ENCODE results near the gene NOA1.
A peak's percentile ranks its signal among the peaks of the same experiment; 100 is the strongest.
"Not testable (repeated sequence)": the region's sequence is repeated elsewhere in the genome, so short reads cannot be mapped to it uniquely, and the experiment has no call there.

Gene NOA1

DNA sequence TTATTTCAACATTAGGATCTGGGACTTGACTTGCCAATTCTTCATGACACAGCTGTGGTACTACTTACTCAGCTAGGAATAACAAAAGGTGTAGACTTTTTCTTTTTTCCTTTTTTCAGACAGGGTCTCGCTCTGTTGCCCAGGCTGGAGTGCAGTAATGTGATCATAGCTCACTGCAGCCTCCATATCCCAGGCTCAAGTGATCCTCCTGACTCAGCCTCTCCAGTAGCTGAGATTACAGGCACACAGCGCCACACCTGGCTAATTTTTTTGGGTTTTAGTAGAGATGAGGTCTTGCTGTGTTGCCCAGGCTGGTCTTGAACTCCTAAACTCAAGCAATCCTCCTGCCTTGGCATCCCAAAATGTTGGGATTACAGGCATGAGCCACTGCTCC, 16.3 kb downstream of the NOA1 start:
- Histone ChIP-seq H3K9ac (ENCODE audit: low read depth in 1 of 2, low read length in 2 of 2) (no peak overlapping the region), H3K9me3 (ENCODE audit: control insufficient read depth in 1 of 2, low read length in 2 of 2) (no peaks in the 10 kb centered on the region), H3K4me3 (ENCODE audit: low read depth in 1 of 2, low read length in 2 of 2) (no peak overlapping the region), H3K27me3 (ENCODE audit: control insufficient read depth in 1 of 2, insufficient read depth in 2 of 2, low read length in 2 of 2) (no peaks in the 10 kb centered on the region), H3K36me3 (ENCODE audit: control insufficient read depth in 1 of 2, insufficient read depth in 2 of 2, low read length in 2 of 2) (peaks cover 14 to 39% of the 10 kb centered on the region in 2 donors), H3K27ac (ENCODE audit: low read depth, low read length) (no peak overlapping the region), H3K4me1 (ENCODE audit: control insufficient read depth in 1 of 2, insufficient read depth in 2 of 2, low read length in 2 of 2) (no peaks in the 10 kb centered on the region)

- no peak overlapping the region for H3K4me3 ChIP-seq (ENCODE audit: low read depth in 1 of 2, low read length in 2 of 2)
- no peak overlapping the region for H3K27ac ChIP-seq (ENCODE audit: low read depth, low read length)
- H3K36me3 ChIP-seq (ENCODE audit: control insufficient read depth in 1 of 2, insufficient read depth in 2 of 2, low read length in 2 of 2) = peaks cover 5 to 20% of the 10 kb centered on the region in 2 donors
- no peaks in the 10 kb centered on the region for H3K9me3 ChIP-seq (ENCODE audit: control insufficient read depth in 1 of 2, low read length in 2 of 2)
- no peaks in the 10 kb centered on the region for H3K27me3 ChIP-seq (ENCODE audit: control insufficient read depth in 1 of 2, insufficient read depth in 2 of 2, low read length in 2 of 2)
- no peak overlapping the region for H3K9ac ChIP-seq (ENCODE audit: low read depth in 1 of 2, low read length in 2 of 2)
- H3K4me1 ChIP-seq (ENCODE audit: control insufficient read depth in 1 of 2, insufficient read depth in 2 of 2, low read length in 2 of 2) = no peaks in the 10 kb centered on the region
These were observed 18.3 kb downstream of the NOA1 start for GRCh38 chr4:56959100-56959499.

DNA sequence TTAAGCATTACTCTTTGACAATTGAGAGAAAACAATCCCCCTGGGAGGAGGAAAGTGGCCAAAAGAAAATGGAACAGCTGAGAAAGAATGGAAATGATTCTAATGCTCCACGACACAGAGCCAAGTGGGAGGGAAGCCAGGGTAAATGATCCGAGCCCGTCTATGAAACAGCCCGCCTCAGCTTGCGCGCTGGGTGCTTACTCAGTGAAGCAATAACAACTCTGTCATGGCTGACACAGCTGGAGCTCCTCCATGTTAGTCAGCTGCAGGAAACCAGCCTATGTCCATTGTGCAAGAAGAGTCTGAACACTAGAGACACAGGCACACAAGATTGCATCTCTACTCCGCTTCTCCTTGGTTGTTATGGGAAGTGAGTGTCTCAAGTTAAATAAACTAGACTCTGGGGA, 19.3 kb downstream of the NOA1 start:
- no peaks in the 10 kb centered on the region for H3K9me3 ChIP-seq (ENCODE audit: control insufficient read depth in 1 of 2, low read length in 2 of 2)
- no peaks in the 10 kb centered on the region for H3K27me3 ChIP-seq (ENCODE audit: control insufficient read depth in 1 of 2, insufficient read depth in 2 of 2, low read length in 2 of 2)
- peak overlapping the region in 1 of 2 donors; percentile 8 for H3K4me3 ChIP-seq (ENCODE audit: low read depth in 1 of 2, low read length in 2 of 2)
- H3K36me3 ChIP-seq (ENCODE audit: control insufficient read depth in 1 of 2, insufficient read depth in 2 of 2, low read length in 2 of 2) = peaks cover 0 to 12% of the 10 kb centered on the region in 2 donors
- H3K9ac ChIP-seq (ENCODE audit: low read depth in 1 of 2, low read length in 2 of 2) = no peak overlapping the region
- no peaks in the 10 kb centered on the region for H3K4me1 ChIP-seq (ENCODE audit: control insufficient read depth in 1 of 2, insufficient read depth in 2 of 2, low read length in 2 of 2)
- H3K27ac ChIP-seq (ENCODE audit: low read depth, low read length) = no peak overlapping the region

GRCh38 chr4:56953680-56954520, 23.5 kb downstream of the NOA1 start:
- Histone ChIP-seq H3K9ac (ENCODE audit: low read depth in 1 of 2, low read length in 2 of 2) (no peak overlapping the region), H3K9me3 (ENCODE audit: control insufficient read depth in 1 of 2, low read length in 2 of 2) (no peaks in the 10 kb centered on the region), H3K27ac (ENCODE audit: low read depth, low read length) (no peak overlapping the region), H3K4me1 (ENCODE audit: control insufficient read depth in 1 of 2, insufficient read depth in 2 of 2, low read length in 2 of 2) (no peaks in the 10 kb centered on the region), H3K27me3 (ENCODE audit: control insufficient read depth in 1 of 2, insufficient read depth in 2 of 2, low read length in 2 of 2) (no peaks in the 10 kb centered on the region), H3K4me3 (ENCODE audit: low read depth in 1 of 2, low read length in 2 of 2) (no peak overlapping the region), H3K36me3 (ENCODE audit: control insufficient read depth in 1 of 2, insufficient read depth in 2 of 2, low read length in 2 of 2) (no peaks in the 10 kb centered on the region)

GRCh38 chr4:56941403-56941802, 36.0 kb downstream of the NOA1 start:
- no peaks in the 10 kb centered on the region for H3K9me3 ChIP-seq (ENCODE audit: control insufficient read depth in 1 of 2, low read length in 2 of 2)
- H3K9ac ChIP-seq (ENCODE audit: low read depth in 1 of 2, low read length in 2 of 2) = no peak overlapping the region
- H3K4me1 ChIP-seq (ENCODE audit: control insufficient read depth in 1 of 2, insufficient read depth in 2 of 2, low read length in 2 of 2) = no peaks in the 10 kb centered on the region
- H3K27ac ChIP-seq (ENCODE audit: low read depth, low read length) = no peak overlapping the region
- no peaks in the 10 kb centered on the region for H3K27me3 ChIP-seq (ENCODE audit: control insufficient read depth in 1 of 2, insufficient read depth in 2 of 2, low read length in 2 of 2)
- peaks cover 0 to 12% of the 10 kb centered on the region in 2 donors for H3K36me3 ChIP-seq (ENCODE audit: control insufficient read depth in 1 of 2, insufficient read depth in 2 of 2, low read length in 2 of 2)
- H3K4me3 ChIP-seq (ENCODE audit: low read depth in 1 of 2, low read length in 2 of 2) = no peak overlapping the region

DNA sequence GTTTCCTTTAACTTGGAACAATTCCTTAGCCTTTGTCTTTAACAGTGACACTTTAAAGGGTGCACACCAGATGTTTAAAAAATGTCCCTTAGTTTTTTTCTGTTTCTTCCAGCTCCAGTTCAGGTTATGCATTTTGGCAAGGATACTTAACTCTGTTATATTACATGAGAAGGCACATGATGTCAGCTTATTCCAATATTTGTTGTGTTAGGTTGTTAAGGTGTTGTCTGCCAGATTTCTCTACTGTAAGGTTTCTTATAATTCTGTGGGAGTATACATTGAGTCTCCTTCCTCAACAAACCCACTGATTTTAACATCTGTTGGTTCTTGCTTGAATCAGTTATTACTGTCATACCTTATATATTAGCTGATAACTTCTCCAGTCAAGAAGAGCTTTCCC, 36.4 kb downstream of the NOA1 start:
- no peaks in the 10 kb centered on the region for H3K4me1 ChIP-seq (ENCODE audit: control insufficient read depth in 1 of 2, insufficient read depth in 2 of 2, low read length in 2 of 2)
- H3K36me3 ChIP-seq (ENCODE audit: control insufficient read depth in 1 of 2, insufficient read depth in 2 of 2, low read length in 2 of 2) = peaks cover 0 to 12% of the 10 kb centered on the region in 2 donors
- no peaks in the 10 kb centered on the region for H3K9me3 ChIP-seq (ENCODE audit: control insufficient read depth in 1 of 2, low read length in 2 of 2)
- H3K4me3 ChIP-seq (ENCODE audit: low read depth in 1 of 2, low read length in 2 of 2) = no peak overlapping the region
- H3K9ac ChIP-seq (ENCODE audit: low read depth in 1 of 2, low read length in 2 of 2) = no peak overlapping the region
- no peaks in the 10 kb centered on the region for H3K27me3 ChIP-seq (ENCODE audit: control insufficient read depth in 1 of 2, insufficient read depth in 2 of 2, low read length in 2 of 2)
- H3K27ac ChIP-seq (ENCODE audit: low read depth, low read length) = no peak overlapping the region

GRCh38 chr4:56940403-56940802, 37.0 kb downstream of the NOA1 start:
- Histone ChIP-seq H3K27me3 (ENCODE audit: control insufficient read depth in 1 of 2, insufficient read depth in 2 of 2, low read length in 2 of 2) (no peaks in the 10 kb centered on the region), H3K4me3 (ENCODE audit: low read depth in 1 of 2, low read length in 2 of 2) (no peak overlapping the region), H3K27ac (ENCODE audit: low read depth, low read length) (no peak overlapping the region), H3K4me1 (ENCODE audit: control insufficient read depth in 1 of 2, insufficient read depth in 2 of 2, low read length in 2 of 2) (no peaks in the 10 kb centered on the region), H3K36me3 (ENCODE audit: control insufficient read depth in 1 of 2, insufficient read depth in 2 of 2, low read length in 2 of 2) (peaks cover 0 to 12% of the 10 kb centered on the region in 2 donors), H3K9ac (ENCODE audit: low read depth in 1 of 2, low read length in 2 of 2) (no peak overlapping the region), H3K9me3 (ENCODE audit: control insufficient read depth in 1 of 2, low read length in 2 of 2) (no peaks in the 10 kb centered on the region)

- not testable (repeated sequence) for H3K27me3 ChIP-seq (ENCODE audit: control insufficient read depth in 1 of 2, insufficient read depth in 2 of 2, low read length in 2 of 2); H3K27ac ChIP-seq (ENCODE audit: low read depth, low read length); H3K4me3 ChIP-seq (ENCODE audit: low read depth in 1 of 2, low read length in 2 of 2); H3K9ac ChIP-seq (ENCODE audit: low read depth in 1 of 2, low read length in 2 of 2); H3K9me3 ChIP-seq (ENCODE audit: control insufficient read depth in 1 of 2, low read length in 2 of 2); H3K4me1 ChIP-seq (ENCODE audit: control insufficient read depth in 1 of 2, insufficient read depth in 2 of 2, low read length in 2 of 2)
- peaks cover 0 to 12% of the 10 kb centered on the region in 2 donors for H3K36me3 ChIP-seq (ENCODE audit: control insufficient read depth in 1 of 2, insufficient read depth in 2 of 2, low read length in 2 of 2)
These were observed 37.6 kb downstream of the NOA1 start for GRCh38 chr4:56939826-56940225.

GRCh38 chr4:56937262-56937661, 40.1 kb downstream of the NOA1 start:
- H3K9ac ChIP-seq (ENCODE audit: low read depth in 1 of 2, low read length in 2 of 2) = no peak overlapping the region
- no peaks in the 10 kb centered on the region for H3K27me3 ChIP-seq (ENCODE audit: control insufficient read depth in 1 of 2, insufficient read depth in 2 of 2, low read length in 2 of 2)
- no peak overlapping the region for H3K4me3 ChIP-seq (ENCODE audit: low read depth in 1 of 2, low read length in 2 of 2)
- no peaks in the 10 kb centered on the region for H3K9me3 ChIP-seq (ENCODE audit: control insufficient read depth in 1 of 2, low read length in 2 of 2)
- H3K27ac ChIP-seq (ENCODE audit: low read depth, low read length) = no peak overlapping the region
- H3K36me3 ChIP-seq (ENCODE audit: control insufficient read depth in 1 of 2, insufficient read depth in 2 of 2, low read length in 2 of 2) = peaks cover 0 to 13% of the 10 kb centered on the region in 2 donors
- no peaks in the 10 kb centered on the region for H3K4me1 ChIP-seq (ENCODE audit: control insufficient read depth in 1 of 2, insufficient read depth in 2 of 2, low read length in 2 of 2)

DNA sequence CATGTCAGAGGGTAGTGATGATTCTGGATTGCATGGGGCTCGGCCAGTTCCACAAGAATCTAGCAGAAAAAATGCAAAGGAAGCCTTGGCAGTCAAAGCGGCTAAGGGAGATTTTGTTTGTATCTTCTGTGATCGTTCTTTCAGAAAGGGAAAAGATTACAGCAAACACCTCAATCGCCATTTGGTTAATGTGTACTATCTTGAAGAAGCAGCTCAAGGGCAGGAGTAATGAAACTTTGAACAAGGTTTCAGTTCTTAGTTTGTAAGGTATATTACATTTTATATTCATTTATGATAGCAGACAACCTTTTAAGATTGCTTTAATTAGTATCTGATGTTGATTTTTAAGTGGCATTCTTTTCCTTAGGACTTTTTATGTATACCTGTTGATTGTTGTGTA, 45.5 kb downstream of the NOA1 start:
- Histone ChIP-seq H3K4me1 (ENCODE audit: control insufficient read depth in 1 of 2, insufficient read depth in 2 of 2, low read length in 2 of 2) (no peaks in the 10 kb centered on the region), H3K4me3 (ENCODE audit: low read depth in 1 of 2, low read length in 2 of 2) (no peak overlapping the region), H3K27ac (ENCODE audit: low read depth, low read length) (no peak overlapping the region), H3K27me3 (ENCODE audit: control insufficient read depth in 1 of 2, insufficient read depth in 2 of 2, low read length in 2 of 2) (no peaks in the 10 kb centered on the region), H3K36me3 (ENCODE audit: control insufficient read depth in 1 of 2, insufficient read depth in 2 of 2, low read length in 2 of 2) (peaks cover 22 to 28% of the 10 kb centered on the region in 2 donors), H3K9me3 (ENCODE audit: control insufficient read depth in 1 of 2, low read length in 2 of 2) (no peaks in the 10 kb centered on the region), H3K9ac (ENCODE audit: low read depth in 1 of 2, low read length in 2 of 2) (no peak overlapping the region)

All from duodenal mucosa (tissue), 2 donors.